ENCODE data around the gene BARHL1. TPM values are rescaled to one million over a fixed set of nuclear protein-coding genes. Genes with fewer than 3 reads are reported as not detected.

Gene BARHL1
- total RNA-seq, 1 experiment from 2014 or later = not detected

DNA sequence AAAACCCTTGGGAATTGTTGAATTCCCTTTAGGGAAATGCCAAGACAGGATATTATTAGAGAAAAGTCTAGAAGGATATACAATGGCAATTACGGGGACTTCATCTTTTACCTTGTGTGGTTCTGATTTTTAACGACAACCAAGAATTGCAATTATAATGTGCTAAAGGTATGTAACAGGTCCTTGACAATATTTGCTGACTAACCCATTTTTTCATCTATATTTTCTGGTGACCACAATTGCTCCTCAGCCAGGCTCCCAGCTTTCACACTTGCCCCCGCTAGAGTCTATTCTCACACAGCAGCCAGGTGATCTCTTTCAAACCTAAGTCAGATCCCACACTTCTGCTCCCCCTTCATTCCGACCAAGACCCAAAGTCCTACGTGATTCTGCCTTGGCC, 34.3 kb downstream of the BARHL1 start:
- Histone ChIP-seq H3K4me1 (ENCODE audit: insufficient read depth, low read length) (no peaks in the 10 kb centered on the region), H3T11ph (ENCODE audit: low read length) (no peak overlapping the region), H3K14ac (ENCODE audit: insufficient read depth, low read length) (no peak overlapping the region), H2BK20ac (ENCODE audit: low read depth, low read length, poor library complexity, severe bottlenecking) (no peak overlapping the region), H3K79me1 (ENCODE audit: insufficient read depth, low read depth, low read length, poor library complexity, severe bottlenecking) (no peaks in the 10 kb centered on the region), H3K23me2 (ENCODE audit: insufficient read length, low read depth, low read length, poor library complexity, severe bottlenecking) (no peaks in the 10 kb centered on the region), H3K9me3 (ENCODE audit: control insufficient read depth, low read depth, low read length) (no peaks in the 10 kb centered on the region), H2AK5ac (ENCODE audit: insufficient read length, low read length) (no peak overlapping the region), H2BK5ac (ENCODE audit: insufficient read length, low read length) (no peak overlapping the region), H4K91ac (ENCODE audit: insufficient read length, low read depth, low read length) (no peak overlapping the region), H3K79me2 (ENCODE audit: insufficient read depth, low read length) (no peaks in the 10 kb centered on the region), H2BK12ac (ENCODE audit: insufficient read length, low read depth, low read length) (no peak overlapping the region), H3K23ac (ENCODE audit: insufficient read length, low read depth, low read length) (no peak overlapping the region), H3K4ac (ENCODE audit: low read depth, low read length) (no peak overlapping the region), H4K8ac (replicated peaks; ENCODE audit: insufficient read length, low read depth, low read length) (no peak overlapping the region), H4K5ac (ENCODE audit: insufficient read length, low read depth, low read length) (no peak overlapping the region), H2BK15ac (ENCODE audit: low read depth, low read length) (no peak overlapping the region), H3K56ac (ENCODE audit: insufficient read length, low read depth, low read length) (no peak overlapping the region), H3K27ac (ENCODE audit: insufficient read length, low read depth, low read length) (no peak overlapping the region), H2AFZ (ENCODE audit: low read length) (no peak overlapping the region), H3K18ac (ENCODE audit: insufficient read length, low read depth, low read length) (no peak overlapping the region), H3K27me3 (ENCODE audit: insufficient read depth, low read length) (no peaks in the 10 kb centered on the region), H2BK120ac (ENCODE audit: low read depth, low read length, poor library complexity, severe bottlenecking) (no peak overlapping the region), H3K4me2 (ENCODE audit: insufficient read depth, insufficient read length, low read length) (no peak overlapping the region), H3K9ac (ENCODE audit: extremely low read depth, insufficient read length, low read length) (no peak overlapping the region), H4K20me1 (ENCODE audit: control insufficient read depth, insufficient read depth, insufficient read length) (no peaks in the 10 kb centered on the region)
- H3K27me3 Mint-ChIP-seq (ENCODE audit: low read depth) = no peaks in the 10 kb centered on the region; the same call in 1 of the 2 replicates
- peak overlapping the region in 1 of 3 experiments; percentile 41; a peak in 2 of 7 replicates for H3K27ac Mint-ChIP-seq
- WGBS (ENCODE audit: extremely low coverage, insufficient read length, low lambda C conversion rate) = no CpG with 5 or more reads among the region's 5 CpGs
- no peak for DNase-seq
- H3K36me3 Mint-ChIP-seq (ENCODE audit: insufficient read depth in 1 of 3, low read depth in 3 of 3) = peaks cover 20 to 64% (median 29%) of the 10 kb centered on the region in 3 experiments
- no peaks in the 10 kb centered on the region for H3K9me3 Mint-ChIP-seq
- TF ChIP-seq, protein P1, sequence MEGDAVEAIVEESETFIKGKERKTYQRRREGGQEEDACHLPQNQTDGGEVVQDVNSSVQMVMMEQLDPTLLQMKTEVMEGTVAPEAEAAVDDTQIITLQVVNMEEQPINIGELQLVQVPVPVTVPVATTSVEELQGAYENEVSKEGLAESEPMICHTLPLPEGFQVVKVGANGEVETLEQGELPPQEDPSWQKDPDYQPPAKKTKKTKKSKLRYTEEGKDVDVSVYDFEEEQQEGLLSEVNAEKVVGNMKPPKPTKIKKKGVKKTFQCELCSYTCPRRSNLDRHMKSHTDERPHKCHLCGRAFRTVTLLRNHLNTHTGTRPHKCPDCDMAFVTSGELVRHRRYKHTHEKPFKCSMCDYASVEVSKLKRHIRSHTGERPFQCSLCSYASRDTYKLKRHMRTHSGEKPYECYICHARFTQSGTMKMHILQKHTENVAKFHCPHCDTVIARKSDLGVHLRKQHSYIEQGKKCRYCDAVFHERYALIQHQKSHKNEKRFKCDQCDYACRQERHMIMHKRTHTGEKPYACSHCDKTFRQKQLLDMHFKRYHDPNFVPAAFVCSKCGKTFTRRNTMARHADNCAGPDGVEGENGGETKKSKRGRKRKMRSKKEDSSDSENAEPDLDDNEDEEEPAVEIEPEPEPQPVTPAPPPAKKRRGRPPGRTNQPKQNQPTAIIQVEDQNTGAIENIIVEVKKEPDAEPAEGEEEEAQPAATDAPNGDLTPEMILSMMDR (conservative IDR thresholded peaks at IDR 0.05) = no peak
- H3K4me1 Mint-ChIP-seq = peaks cover 21 to 34% of the 10 kb centered on the region in 2 experiments
- H3K4me3 Mint-ChIP-seq = no peak overlapping the region
